ENCODE results near the gene PDE4D. TPM values are rescaled to one million over a fixed set of nuclear protein-coding genes. Genes with fewer than 3 reads are reported as not detected.

PDE4D gene
- total RNA-seq, 4 donors from 2014 or later, result 6.0 to 36.2 (median 10.0) TPM

GRCh38 chr5:59830536-59831200 is 62.9 kb downstream of the PDE4D start:
- Histone ChIP-seq H3K27me3 (no peaks in the 10 kb centered on the region), H3K4me1 (no peaks in the 10 kb centered on the region), H3K27ac (no peak overlapping the region), H3K4me3 (no peak overlapping the region), H3K9me3 (no peaks in the 10 kb centered on the region), H3K36me3 (no peaks in the 10 kb centered on the region)
- intact Hi-C loops (cut with DNase I), result no loop called here
- 54 to 61% methylated on average over 2 of the region's 2 CpGs for WGBS, 2 donors
- no peak for TF ChIP-seq CTCF (IDR thresholded peaks at IDR 0.05)
- TF ChIP-seq POLR2A (IDR thresholded peaks at IDR 0.05), result no peak
- DNase-seq, result no peak

GRCh38 chr5:59829922-59830321 is 63.6 kb downstream of the PDE4D start:
- intact Hi-C loops (cut with DNase I), result no loop called here
- Histone ChIP-seq H3K27me3 (no peaks in the 10 kb centered on the region), H3K4me3 (no peak overlapping the region), H3K9me3 (no peaks in the 10 kb centered on the region), H3K27ac (no peak overlapping the region), H3K4me1 (no peaks in the 10 kb centered on the region), H3K36me3 (no peaks in the 10 kb centered on the region)
- TF ChIP-seq CTCF (IDR thresholded peaks at IDR 0.05), result no peak
- TF ChIP-seq POLR2A (IDR thresholded peaks at IDR 0.05), result no peak
- WGBS, 2 donors, result 81 to 92% methylated on average over 2 of the region's 2 CpGs
- no peak for DNase-seq

- WGBS, 2 donors, result 53 to 65% methylated on average over 1 of the region's 1 CpG
- intact Hi-C loops (cut with DNase I), result no loop called here
- DNase-seq, result no peak
These were observed 64.1 kb downstream of the PDE4D start for GRCh38 chr5:59829386-59829785.

GRCh38 chr5:59828623-59829022 is 64.9 kb downstream of the PDE4D start:
- H3K4me1 ChIP-seq, result no peaks in the 10 kb centered on the region
- H3K4me3 ChIP-seq, result no peak overlapping the region
- no peak for TF ChIP-seq CTCF (IDR thresholded peaks at IDR 0.05)
- no peak for TF ChIP-seq POLR2A (IDR thresholded peaks at IDR 0.05)
- no peaks in the 10 kb centered on the region for H3K9me3 ChIP-seq
- H3K36me3 ChIP-seq, result no peaks in the 10 kb centered on the region
- H3K27ac ChIP-seq, result no peak overlapping the region
- H3K27me3 ChIP-seq, result no peaks in the 10 kb centered on the region
- 78 to 85% methylated on average over 3 of the region's 3 CpGs for WGBS, 2 donors
- no peak for DNase-seq
- intact Hi-C loops (cut with DNase I), result no loop called here

More at GRCh38 chr5:59829386-59829785, 64.1 kb downstream of the PDE4D start:
- Histone ChIP-seq H3K4me1 (no peaks in the 10 kb centered on the region), H3K9me3 (no peaks in the 10 kb centered on the region), H3K4me3 (no peak overlapping the region), H3K36me3 (no peaks in the 10 kb centered on the region), H3K27me3 (no peaks in the 10 kb centered on the region), H3K27ac (no peak overlapping the region)
- no peak for TF ChIP-seq CTCF (IDR thresholded peaks at IDR 0.05)
- TF ChIP-seq POLR2A (IDR thresholded peaks at IDR 0.05), result no peak

- Histone ChIP-seq H3K27me3 (no peaks in the 10 kb centered on the region), H3K4me1 (no peaks in the 10 kb centered on the region), H3K36me3 (no peaks in the 10 kb centered on the region), H3K27ac (no peak overlapping the region), H3K9me3 (no peaks in the 10 kb centered on the region), H3K4me3 (no peak overlapping the region)
- WGBS, 2 donors, result 23 to 27% methylated on average over 1 of the region's 1 CpG
- no peak for DNase-seq
- TF ChIP-seq POLR2A (IDR thresholded peaks at IDR 0.05), result no peak
- intact Hi-C loops (cut with DNase I), result no loop called here
These were observed 66.5 kb downstream of the PDE4D start for GRCh38 chr5:59826996-59827395.

GRCh38 chr5:59823420-59823819 is 70.1 kb downstream of the PDE4D start:
- WGBS, 2 donors, result 44 to 57% methylated on average over 2 of the region's 2 CpGs
- TF ChIP-seq CTCF (IDR thresholded peaks at IDR 0.05), result no peak
- no peak for TF ChIP-seq POLR2A (IDR thresholded peaks at IDR 0.05)
- intact Hi-C loops (cut with DNase I), result no loop called here

More at GRCh38 chr5:59823420-59823819, 70.1 kb downstream of the PDE4D start:
- no peaks in the 10 kb centered on the region for H3K36me3 ChIP-seq
- H3K4me1 ChIP-seq, result no peaks in the 10 kb centered on the region
- H3K27ac ChIP-seq, result no peak overlapping the region
- H3K9me3 ChIP-seq, result no peaks in the 10 kb centered on the region
- no peak overlapping the region for H3K4me3 ChIP-seq
- no peaks in the 10 kb centered on the region for H3K27me3 ChIP-seq
- DNase-seq, result no peak

Measured in esophagus squamous epithelium (tissue), 5 donors.